LNCAP (cell line): ENCODE data around the gene NR3C1.

Experiments used
- CTCF ChIP-seq: fragments of 450-650 bp; IDR thresholded peaks from 2 replicates; pipeline ENCODE4 v1.5.1; 2017; ENCODE audit warnings: mild to moderate bottlenecking

The NR3C1 gene

GRCh38 chr5:143251190-143251589, 152.3 kb downstream of the NR3C1 start:
- TF ChIP-seq CTCF, result no peak

GRCh38 chr5:143249851-143250250, 153.6 kb downstream of the NR3C1 start:
- no peak for TF ChIP-seq CTCF

GRCh38 chr5:143248822-143249579, 154.5 kb downstream of the NR3C1 start:
- no peak for TF ChIP-seq CTCF

- no peak for TF ChIP-seq CTCF
Observed at GRCh38 chr5:143248391-143248790, 155.1 kb downstream of the NR3C1 start.

- no peak for TF ChIP-seq CTCF
Observed at GRCh38 chr5:143247134-143247815, 156.2 kb downstream of the NR3C1 start.

GRCh38 chr5:143245929-143246561, 157.4 kb downstream of the NR3C1 start:
- TF ChIP-seq CTCF, result no peak

- TF ChIP-seq CTCF, result no peak
Observed at GRCh38 chr5:143244990-143245389, 158.5 kb downstream of the NR3C1 start.
